ENCODE measurements around the gene PIK3C2B. TPM values are rescaled to one million over a fixed set of nuclear protein-coding genes. Genes with fewer than 3 reads are reported as not detected.
"Not testable (repeated sequence)": the region's sequence is repeated elsewhere in the genome, so short reads cannot be mapped to it uniquely, and the experiment has no call there.

Gene PIK3C2B
- total RNA-seq, 1 experiment from 2014 or later, result 35.3 TPM

DNA sequence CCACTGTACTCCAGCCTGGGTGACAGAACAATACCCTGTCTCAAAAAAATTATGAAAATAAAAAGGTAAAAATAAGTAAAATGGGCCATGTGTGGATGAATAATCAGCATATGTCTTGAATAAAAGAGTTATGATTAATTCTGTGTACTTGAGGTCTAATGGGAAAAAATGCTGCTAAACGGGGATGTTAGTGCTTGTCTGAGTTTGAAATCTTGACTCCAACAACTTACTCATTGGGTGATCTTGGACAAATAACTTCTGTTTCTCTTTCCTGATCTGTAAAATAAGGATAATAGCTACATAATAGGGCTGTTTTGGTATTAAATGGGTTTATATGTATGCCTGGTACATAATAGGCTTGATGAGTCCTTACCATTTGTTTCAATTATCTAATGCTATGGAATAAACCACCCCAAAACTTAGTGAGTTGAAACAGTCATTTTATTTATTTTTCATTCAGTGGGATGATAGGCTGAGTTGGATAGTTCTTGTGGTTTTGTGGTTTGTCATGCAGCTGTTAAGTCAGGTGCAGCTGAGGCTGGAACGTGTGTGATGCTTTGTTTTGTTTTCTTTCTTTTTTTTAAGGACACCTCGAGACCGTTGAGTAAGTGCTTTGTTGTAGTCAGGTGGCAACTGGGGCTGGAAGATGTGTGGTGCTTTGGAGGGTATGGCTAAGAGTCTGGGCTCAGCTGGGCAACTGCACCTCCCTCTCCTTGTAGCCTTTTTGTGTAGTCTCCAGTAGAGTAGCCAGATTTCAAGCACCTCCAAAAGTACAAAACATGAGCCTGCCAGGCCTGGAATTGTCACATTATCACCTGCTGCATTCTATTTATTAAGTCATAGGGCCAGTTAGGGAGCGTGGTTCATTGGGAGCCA, 26.5 kb upstream of the PIK3C2B start:
- H3K4me1 ChIP-seq (ENCODE audit: insufficient read depth, low read length), result peaks cover 10% of the 10 kb centered on the region
- TF ChIP-seq EZH2 (IDR thresholded peaks at IDR 0.05; ENCODE audit: low read length, unreplicated experiment) (no peak), EZH2phosphoT487 (IDR thresholded peaks at IDR 0.05; ENCODE audit: borderline replicate concordance, low read length) (no peak)
- TF ChIP-seq, protein P1, sequence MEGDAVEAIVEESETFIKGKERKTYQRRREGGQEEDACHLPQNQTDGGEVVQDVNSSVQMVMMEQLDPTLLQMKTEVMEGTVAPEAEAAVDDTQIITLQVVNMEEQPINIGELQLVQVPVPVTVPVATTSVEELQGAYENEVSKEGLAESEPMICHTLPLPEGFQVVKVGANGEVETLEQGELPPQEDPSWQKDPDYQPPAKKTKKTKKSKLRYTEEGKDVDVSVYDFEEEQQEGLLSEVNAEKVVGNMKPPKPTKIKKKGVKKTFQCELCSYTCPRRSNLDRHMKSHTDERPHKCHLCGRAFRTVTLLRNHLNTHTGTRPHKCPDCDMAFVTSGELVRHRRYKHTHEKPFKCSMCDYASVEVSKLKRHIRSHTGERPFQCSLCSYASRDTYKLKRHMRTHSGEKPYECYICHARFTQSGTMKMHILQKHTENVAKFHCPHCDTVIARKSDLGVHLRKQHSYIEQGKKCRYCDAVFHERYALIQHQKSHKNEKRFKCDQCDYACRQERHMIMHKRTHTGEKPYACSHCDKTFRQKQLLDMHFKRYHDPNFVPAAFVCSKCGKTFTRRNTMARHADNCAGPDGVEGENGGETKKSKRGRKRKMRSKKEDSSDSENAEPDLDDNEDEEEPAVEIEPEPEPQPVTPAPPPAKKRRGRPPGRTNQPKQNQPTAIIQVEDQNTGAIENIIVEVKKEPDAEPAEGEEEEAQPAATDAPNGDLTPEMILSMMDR (conservative IDR thresholded peaks at IDR 0.05; ENCODE audit: low read depth, low read length), result no peak
- peaks cover 72% of the 10 kb centered on the region for H3K36me3 ChIP-seq (ENCODE audit: low read depth, low read length)
- peaks cover 19% of the 10 kb centered on the region for H3K9me3 ChIP-seq (ENCODE audit: low read length)
- no peak overlapping the region for H3K27ac ChIP-seq (ENCODE audit: low read length)
- H4K20me1 ChIP-seq (ENCODE audit: low read length), result no peaks in the 10 kb centered on the region
- H2AFZ ChIP-seq (ENCODE audit: low read length), result no peak overlapping the region
- intact Hi-C loops (cut with micrococcal nuclease), result no loop called here
- BruUV-seq (replicated peaks), result no TSS peak
- peaks cover 91% of the 10 kb centered on the region for H3K79me2 ChIP-seq (ENCODE audit: low read length)
- CTCF ChIA-PET, result interaction anchor here (0.6 kb wide), 1 partner anchor 106 kb away, joined by 3 read pairs; no protein-coding TSS in a partner anchor
- no peak overlapping the region for H3K4me2 ChIP-seq (ENCODE audit: low read length)
- H3K9ac ChIP-seq (ENCODE audit: low read length), result no peak overlapping the region
- POLR2A ChIA-PET (ENCODE audit: unreplicated experiment), result no interaction called here
- no peaks in the 10 kb centered on the region for H3K27me3 ChIP-seq (ENCODE audit: low read length)
- H3F3A ChIP-seq (ENCODE audit: low read length, unreplicated experiment), result peaks cover 4% of the 10 kb centered on the region
- no peaks in the 10 kb centered on the region for H3K9me2 ChIP-seq (replicated peaks; ENCODE audit: low read length)
- ATAC-seq (no peak), DNase-seq (no peak)
- H3K4me3 ChIP-seq (ENCODE audit: low read length), result no peak overlapping the region

- H2AFZ ChIP-seq (ENCODE audit: low read length); intact Hi-C loops (cut with micrococcal nuclease); ATAC-seq; H4K20me1 ChIP-seq (ENCODE audit: low read length); H3K27me3 ChIP-seq (ENCODE audit: low read length); H3F3A ChIP-seq (ENCODE audit: low read length, unreplicated experiment); DNase-seq; BruUV-seq (replicated peaks); H3K9me3 ChIP-seq (ENCODE audit: low read length); H3K27ac ChIP-seq (ENCODE audit: low read length); H3K9me2 ChIP-seq (replicated peaks; ENCODE audit: low read length); POLR2A ChIA-PET (ENCODE audit: unreplicated experiment): not testable (repeated sequence)
- H3K4me2 ChIP-seq (ENCODE audit: low read length), result peak overlapping the region; percentile 84
- peaks cover 39% of the 10 kb centered on the region for H3K36me3 ChIP-seq (ENCODE audit: low read depth, low read length)
- peak overlapping the region; percentile 88 for H3K9ac ChIP-seq (ENCODE audit: low read length)
- H3K79me2 ChIP-seq (ENCODE audit: low read length), result peaks cover 61% of the 10 kb centered on the region
- H3K4me3 ChIP-seq (ENCODE audit: low read length), result peak overlapping the region; percentile 69
- H3K4me1 ChIP-seq (ENCODE audit: insufficient read depth, low read length), result peaks cover 14% of the 10 kb centered on the region
- CTCF ChIA-PET, result interaction anchor here (0.7 kb wide), 1 partner anchor 61 kb away, joined by 3 read pairs; no protein-coding TSS in a partner anchor
These were observed 22.8 kb upstream of the PIK3C2B start for GRCh38 chr1:204517382-204517781.

DNA sequence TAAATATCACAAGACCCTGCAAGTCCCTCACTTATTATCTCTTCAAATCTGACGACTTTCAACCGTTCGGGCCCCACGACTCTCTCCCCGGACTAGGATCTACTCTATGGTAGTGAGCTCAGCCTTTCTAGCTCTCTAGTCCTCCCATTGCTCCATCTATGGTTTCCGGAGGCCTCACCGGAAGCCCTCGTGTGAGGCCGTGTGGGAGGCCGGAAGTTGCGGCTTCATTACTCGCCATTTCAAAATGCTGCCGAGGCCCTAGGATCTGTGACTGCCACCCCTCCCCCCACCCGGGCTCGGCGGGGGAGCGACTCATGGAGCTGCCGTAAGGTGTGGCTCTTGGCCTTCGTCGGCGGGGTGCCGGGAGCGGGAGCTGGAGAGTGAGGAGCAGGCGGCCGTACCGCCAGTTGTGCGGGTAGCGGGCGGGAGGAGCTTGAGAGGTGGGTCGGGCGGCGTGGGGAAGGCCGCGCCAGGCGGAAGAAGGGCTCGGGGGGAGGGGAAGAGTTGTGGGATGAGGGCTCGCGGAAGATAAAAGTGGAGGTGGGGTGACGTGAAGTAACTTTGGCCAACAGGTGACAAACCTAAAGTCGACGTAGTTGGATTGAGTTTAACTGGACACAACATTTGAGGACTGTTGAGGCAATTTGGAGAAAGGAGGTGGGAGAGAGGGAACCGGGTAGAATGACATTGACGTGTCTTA, 21.7 kb upstream of the PIK3C2B start, which contains the start of gene MDM4:
Gene MDM4 (plus strand): TSS at position 227 of the 700 bp plus-strand sequence. CDS start 9,113 bp downstream, outside the sequence.
- intact Hi-C loops (cut with micrococcal nuclease), result loop anchor here (1.0 kb wide), 1 partner anchor 9 kb away; no protein-coding TSS in a partner anchor
- ChIA-PET CTCF (interaction anchor here (0.6 to 1.2 kb wide), 10 partner anchors 9 to 291 kb away, joined by 3 to 8 read pairs (median 4); no protein-coding TSS in a partner anchor), POLR2A (ENCODE audit: unreplicated experiment) (interaction anchor here (0.5 to 2.1 kb wide), 14 partner anchors 10 to 865 kb away, joined by 3 to 43 read pairs (median 4); no protein-coding TSS in a partner anchor)
- Histone ChIP-seq H3K9ac (ENCODE audit: low read length) (peak within 1 kb of the TSS; percentile 88), H4K20me1 (ENCODE audit: low read length) (no peaks in the 10 kb centered on the region), H2AFZ (ENCODE audit: low read length) (peak within 1 kb of the TSS; percentile 91), H3K36me3 (ENCODE audit: low read depth, low read length) (peaks cover 29% of the 10 kb centered on the region), H3K4me3 (ENCODE audit: low read length) (peak within 1 kb of the TSS; percentile 69), H3K4me2 (ENCODE audit: low read length) (peak within 1 kb of the TSS; percentile 84), H3K9me3 (ENCODE audit: low read length) (0 out of 2 replicates have a peak, but pooled peaks cover 3% of the 10 kb centered on the region), H3K9me2 (replicated peaks; ENCODE audit: low read length) (no peaks in the 10 kb centered on the region), H3F3A (ENCODE audit: low read length, unreplicated experiment) (no peaks in the 10 kb centered on the region), H3K27ac (ENCODE audit: low read length) (peak within 1 kb of the TSS; percentile 86), H3K4me1 (ENCODE audit: insufficient read depth, low read length) (peaks cover 14% of the 10 kb centered on the region), H3K27me3 (ENCODE audit: low read length) (no peaks in the 10 kb centered on the region), H3K79me2 (ENCODE audit: low read length) (peaks cover 51% of the 10 kb centered on the region)
- peak; percentile 98 for ATAC-seq
- peak; percentile 100 for DNase-seq
- TF ChIP-seq EZH2phosphoT487 (IDR thresholded peaks at IDR 0.05; ENCODE audit: borderline replicate concordance, low read length) (0 out of 2 replicates have a peak, but pooled peaks have one; percentile 48), EZH2 (IDR thresholded peaks at IDR 0.05; ENCODE audit: low read length, unreplicated experiment) (no peak)
- TF ChIP-seq, protein P1 (conservative IDR thresholded peaks at IDR 0.05; ENCODE audit: low read depth, low read length), result no peak
- TSS peak; percentile 64 for BruUV-seq (replicated peaks)

Data from PC-3 (cell line).